NCI-H69 (cell line): Measurements from ENCODE around the gene AGRP.

Source experiments
- DNase-seq: peaks from one replicate; lab custom pipeline; 2025; lab: John Stamatoyannopoulos, UW

The AGRP gene, protein sequence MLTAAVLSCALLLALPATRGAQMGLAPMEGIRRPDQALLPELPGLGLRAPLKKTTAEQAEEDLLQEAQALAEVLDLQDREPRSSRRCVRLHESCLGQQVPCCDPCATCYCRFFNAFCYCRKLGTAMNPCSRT

DNA sequence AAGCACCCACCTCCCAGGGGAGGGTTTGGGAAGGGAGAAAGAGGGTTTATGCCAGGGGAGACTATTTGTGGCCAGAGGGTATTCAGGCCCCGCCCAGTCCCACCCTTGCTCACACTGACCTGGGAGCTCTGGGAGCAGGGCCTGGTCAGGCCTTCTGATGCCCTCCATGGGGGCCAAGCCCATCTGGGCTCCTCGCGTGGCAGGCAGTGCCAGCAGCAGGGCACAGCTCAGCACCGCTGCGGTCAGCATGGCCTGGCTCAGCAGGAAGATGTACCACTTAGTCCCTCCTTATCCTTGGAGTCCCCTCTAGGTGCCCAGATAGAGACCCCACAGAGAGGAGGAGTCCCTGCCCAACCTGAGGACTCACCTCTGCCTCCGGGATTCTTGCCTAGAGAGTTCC is at the start of gene AGRP:
TSS of gene AGRP (minus strand) at position 398 of the 400 bp plus-strand sequence. CDS start at position 249, 149 bp downstream.
- DNase-seq = no peak

DNA sequence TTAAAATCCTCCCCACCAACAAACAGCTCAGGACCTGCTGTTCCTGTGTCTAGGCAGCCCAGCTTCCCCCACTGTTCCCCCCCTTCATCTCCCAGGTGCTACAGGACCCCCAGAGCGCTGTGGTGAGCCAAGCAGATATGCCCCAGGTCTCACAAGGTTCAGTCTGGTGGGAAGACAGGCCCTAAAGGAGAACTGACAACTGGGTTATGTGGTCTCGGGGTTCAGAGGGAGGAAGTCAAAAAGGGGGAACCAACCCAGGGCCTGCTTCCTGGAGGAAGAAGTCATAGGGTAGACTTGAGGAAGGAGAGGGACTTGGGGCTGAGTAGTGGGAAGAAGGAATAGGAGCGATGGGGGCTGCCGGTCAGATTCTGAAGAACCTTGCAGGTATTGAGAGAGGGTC is 47.9 kb upstream of the AGRP start:
- no peak for DNase-seq

DNA sequence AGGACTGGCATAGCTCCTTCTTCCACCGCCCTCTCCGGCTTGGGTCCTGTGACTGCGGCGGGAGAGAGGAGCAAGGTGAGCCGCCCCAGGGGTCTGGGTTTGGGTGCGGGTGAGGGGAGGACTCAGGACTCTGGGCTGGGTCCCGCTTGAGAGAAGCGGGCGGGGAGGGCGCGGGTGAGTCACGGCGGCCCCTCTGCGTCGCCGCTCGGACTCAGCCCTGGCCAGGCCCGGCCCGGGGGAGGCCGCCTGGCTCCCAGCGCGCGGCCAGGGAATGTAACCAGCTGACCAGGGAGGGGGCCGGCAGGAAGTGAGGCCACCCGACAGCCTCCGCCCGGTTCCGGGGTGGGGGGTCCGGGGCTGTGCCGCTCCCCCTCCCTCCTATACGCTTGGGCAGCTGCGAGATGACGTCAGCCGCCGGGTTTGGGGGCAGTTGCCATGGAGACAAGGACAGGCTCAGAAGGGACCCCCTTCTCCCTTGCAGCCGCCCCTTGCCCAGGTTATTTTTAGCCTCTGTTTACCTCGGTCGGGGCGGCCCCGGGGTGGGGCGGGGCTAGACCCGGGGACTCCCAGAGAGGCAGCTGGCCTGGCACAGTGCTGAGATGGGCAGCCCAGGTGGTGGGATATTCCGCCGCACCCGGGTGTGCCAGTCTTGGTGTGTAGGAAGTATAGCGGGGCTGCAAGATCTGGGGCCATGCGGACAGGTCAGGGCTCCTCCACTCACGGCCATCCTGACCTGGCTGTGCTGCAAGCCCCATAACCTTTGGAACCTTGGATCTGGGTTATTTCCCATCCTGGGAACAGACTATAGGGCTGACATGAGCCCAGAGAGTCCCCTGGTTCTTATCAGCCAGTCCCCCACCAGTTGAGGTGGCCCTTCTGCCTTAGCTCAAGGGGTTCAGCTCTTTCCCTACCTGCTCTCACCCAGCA is 46.9 kb upstream of the AGRP start:
- peak; percentile 61 for DNase-seq

DNA sequence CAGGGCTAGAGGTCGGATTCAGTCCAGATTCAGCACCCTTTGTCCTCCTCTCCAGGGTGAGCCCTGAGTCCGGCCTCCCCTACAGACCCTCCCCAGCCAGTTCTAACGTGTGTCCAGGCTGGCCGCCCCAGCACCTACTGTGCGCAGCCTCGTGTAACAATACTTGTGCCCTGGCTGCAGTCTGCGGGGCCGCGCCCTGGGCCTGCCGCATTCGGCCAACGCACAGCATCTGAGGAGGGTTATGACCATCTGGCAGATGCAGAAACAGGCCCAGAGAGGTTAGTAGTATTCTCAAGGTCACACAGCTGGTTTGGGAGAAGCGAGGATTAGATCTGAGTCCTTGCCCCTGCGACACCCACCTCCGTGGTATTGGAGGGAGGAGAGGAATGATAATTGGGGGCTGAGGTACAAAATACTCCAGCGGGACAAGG is 46.2 kb upstream of the AGRP start:
- peak; percentile 43 for DNase-seq

DNA sequence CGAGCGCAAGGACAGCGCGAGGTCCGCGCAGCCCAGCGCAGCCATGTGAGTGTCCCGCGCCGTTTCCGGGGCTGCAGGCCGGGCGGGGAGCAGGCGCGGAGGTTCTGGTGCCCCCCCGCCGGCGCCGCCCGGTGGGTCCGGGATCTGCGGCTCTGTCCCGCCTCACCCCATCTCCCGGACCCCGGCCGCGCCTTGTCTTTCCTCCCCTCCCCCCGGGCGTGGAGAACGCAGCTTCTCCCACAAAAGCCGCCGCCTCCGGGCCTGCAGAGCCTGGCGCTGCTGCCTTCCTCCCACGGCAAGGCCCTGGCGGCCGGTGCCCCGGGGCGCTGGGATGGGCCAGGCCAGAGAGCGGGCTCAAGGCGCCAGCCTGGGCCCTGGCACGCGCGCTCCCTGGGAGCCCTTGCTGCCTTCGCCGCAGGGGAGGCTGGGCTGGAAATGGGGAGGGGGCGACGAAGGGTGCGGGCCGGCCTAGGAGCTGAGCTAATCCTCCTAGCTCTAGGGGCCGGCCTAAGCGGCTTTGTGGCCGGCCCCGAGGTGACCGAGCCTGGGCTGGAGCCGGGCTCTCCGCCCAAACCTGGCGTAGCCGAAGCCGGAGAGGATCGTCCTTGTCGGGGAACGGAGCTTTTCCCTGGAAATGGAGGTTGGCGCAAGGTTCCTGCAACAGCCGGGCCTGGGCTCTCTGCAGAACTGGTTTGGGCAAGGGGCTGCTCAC is 45.7 kb upstream of the AGRP start:
- DNase-seq = peak; percentile 67

DNA sequence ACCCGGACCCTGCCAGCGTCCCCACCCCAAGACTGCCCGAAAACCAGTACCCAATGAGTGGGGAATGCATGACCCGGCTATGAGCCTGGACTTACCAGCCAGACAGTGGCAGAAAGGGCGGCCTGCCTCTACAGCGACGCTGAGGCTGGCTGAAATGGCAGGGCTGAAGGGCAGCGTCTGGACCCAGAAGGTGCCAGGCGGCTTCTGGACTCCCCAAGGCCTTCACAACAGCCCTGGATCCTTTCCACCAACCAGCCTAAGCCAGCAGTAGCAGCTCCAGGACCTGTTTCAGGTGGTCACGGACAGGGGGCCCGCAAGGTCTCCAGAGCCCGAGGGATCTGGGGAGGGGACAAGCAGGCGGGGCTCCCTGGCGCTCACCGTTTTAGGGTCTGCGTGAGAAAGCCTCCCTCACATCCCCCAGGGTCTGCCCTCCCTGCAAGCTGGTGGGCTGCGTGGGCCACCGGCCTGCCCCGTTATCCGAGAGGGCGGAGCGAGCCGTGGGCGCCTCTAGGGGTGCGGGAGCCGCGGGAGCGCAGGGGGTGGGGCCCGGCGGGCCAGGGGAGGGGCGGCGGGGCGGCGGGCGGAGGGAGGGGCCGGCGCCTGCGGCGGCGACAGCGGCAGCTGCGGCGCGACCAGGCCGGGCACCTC is 45.0 kb upstream of the AGRP start, which contains the start of gene RIPOR1:
TSS of gene RIPOR1 (plus strand) at position 608 of the 648 bp plus-strand sequence. CDS start 9,618 bp downstream, outside the sequence.
- peak; percentile 24 for DNase-seq

DNA sequence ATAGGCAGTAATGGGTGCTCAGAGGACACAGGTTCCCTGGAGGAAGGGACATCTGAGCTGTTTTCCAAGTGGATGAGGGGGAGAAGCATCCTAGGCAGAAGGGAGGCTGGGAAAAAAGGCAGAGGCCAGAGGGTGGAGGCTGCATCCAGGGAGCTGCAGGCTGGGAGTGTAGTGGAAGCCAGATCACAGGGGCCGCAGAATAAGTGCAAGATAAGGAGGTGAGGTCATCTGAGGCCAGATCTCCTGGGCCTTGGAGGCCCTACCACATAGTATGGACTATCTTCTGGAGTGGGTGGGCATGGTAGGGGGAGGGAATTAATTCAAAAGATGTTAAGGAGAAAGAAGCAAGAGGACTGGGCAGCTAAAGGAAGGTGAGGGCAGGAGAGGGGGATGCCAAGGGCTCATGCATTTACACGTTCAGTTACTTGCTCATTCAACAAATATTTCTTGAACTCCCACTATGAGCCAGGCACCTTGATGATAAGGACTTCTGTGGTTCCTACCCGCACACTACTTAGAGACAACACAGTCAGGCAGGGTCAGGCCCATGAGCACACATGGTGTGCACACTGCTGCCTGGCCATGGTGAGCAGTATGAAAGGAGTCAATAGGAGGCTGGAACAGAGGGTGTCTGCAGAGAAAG is 42.9 kb upstream of the AGRP start:
- DNase-seq = no peak

DNA sequence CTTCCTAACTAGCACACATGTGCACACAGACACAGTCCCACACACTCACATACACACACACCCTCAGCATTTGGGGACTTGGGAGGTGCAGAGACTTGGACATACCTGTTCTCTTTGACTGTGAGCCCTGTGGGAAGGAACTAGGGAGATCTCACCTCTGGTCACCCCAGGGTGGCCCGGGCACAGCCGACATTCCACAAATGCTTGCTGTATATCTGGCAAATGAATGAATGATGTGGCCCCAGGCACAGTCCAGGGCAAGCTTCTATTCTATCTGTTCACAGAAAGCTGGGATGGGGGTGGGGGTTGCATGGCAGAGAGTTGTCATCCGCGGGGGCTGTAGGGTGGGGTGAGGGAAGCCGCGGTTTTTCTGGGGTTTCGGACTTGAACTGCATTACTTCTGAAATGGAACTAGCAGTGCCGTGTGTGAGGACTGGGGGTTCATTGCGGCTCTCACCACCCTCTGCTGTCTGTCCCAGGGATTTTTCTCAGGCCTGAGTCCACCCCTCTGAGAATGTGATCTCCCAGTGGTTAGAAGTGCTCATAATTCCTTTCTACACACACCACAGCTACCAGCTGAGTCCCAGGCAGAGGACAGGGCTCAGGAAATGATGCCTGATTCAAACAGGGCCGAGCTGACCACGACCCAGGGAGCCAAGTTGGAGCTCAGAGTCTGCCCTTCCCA is 42.0 kb upstream of the AGRP start:
- no peak for DNase-seq

DNA sequence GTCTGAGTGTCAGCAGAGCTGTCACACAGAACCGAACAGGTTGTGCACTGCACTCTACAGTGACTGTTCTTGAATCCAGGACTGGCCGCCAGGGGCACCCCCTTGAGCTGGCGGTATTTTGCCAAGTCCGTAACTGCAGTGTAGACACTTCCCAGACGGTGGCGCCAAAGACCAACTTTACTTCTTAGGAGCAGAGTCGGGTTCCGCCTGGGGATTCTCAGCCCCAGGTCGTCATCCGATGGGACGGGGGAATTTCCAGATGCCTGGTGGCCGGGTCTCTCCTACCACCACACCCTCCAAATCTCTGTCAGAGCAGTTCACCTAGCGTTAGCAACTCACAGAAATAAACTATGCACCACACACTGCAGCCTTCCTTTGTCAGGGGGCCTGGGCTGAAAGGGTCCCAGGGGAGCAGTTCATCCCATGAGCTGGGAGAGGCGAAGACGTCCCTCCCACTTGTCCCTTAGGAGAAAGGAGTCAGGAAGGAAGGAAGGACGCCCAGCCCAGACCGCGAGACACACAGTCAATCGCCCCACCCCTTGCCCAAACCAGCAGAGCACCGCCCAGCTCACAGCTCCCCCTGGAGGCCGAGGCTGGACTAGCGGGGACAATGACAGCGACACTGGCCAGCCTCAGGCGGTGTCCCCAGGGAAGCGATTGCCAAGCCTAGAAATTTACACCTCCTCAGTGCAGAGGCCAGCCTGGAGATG is 37.9 kb upstream of the AGRP start:
- peak; percentile 90 for DNase-seq

DNA sequence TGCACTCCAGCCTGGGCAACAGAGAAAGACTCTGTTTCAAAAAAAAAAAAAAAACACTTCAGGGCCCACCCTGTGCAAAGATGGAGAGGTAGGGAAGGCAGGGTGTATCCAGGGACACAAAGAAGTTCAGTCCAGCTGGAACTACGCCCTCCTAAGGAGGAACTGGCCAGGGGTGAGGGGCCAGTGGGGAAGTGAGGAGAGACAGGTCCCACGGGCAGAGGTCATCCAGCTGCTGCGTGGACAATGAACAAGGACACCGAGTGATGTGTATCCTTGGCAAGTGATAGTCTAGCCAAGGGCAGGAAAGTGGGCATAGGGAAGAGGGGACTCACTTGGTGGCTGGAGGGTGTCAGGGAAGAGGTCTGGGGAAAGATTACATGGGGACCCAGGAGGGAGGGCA is 35.9 kb upstream of the AGRP start:
- no peak for DNase-seq

DNA sequence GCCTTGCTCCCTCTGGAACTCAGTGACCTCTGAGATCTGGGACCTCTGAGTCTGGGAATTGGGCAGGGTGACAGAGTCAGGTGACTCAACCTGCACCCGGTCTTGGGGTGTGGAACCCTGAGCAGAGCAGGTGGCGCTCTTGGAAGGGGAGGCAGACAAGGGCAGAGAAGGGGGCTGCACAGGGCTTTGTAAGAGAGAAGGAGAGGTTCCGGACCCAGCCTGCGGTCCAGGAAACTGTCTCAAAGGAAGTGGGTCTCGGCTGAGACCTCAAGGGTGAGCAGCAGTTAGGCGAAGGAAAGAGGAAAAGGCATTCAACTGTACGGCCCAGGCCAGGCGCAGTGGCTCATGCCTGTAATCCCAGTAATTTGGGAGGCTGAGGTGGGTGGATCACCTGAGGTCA is 35.3 kb upstream of the AGRP start:
- DNase-seq = no peak

DNA sequence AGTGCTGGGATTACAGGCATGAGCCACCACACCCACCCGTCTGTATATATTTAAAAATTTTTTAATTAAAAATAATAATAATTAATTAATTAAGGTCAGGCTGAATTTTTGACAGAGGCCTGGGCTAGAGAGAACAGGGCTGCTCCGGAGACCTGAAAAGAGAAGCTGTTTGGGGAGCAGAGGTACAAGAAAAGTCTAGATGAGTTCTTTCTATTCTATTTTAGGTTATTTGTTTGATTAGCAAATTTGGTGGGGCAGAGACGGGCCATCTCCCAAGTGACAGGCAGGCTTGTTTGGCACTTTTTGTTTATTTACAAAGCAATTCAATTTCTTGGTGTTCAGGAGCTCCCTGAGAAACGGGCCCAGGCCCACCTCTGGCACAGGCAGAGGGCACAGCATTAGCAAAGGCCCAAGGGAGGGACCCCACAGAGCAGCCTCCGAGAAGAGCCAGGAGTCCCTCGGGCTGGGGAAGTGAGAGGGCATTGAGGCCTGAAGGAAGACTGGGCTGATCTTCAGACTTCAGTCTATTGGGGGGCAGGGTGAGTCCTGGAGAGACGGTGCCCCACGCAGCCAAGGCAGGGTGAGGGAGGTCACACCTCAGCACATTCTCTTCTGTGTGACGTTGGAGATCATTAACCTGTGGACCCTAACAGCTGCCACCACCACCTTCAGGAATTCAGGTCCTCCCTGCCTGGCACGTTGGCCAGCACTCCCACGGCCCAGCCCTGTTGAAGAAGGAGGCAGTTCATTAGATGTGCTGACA is 34.5 kb upstream of the AGRP start:
- no peak for DNase-seq

DNA sequence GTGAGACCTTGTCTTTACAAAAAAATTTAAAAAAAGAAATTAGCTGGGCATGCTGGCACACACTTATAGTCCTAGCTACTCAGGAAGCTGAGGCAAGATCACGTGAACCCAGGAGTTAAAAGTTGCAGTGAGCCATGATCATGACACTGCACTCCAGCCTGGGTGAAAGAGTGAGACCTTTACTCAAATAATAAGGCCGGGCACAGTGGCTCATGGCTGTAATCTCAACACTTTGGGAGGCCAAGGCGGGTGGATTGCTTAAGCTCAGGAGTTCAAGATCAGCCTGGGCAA is 33.8 kb upstream of the AGRP start:
- no peak for DNase-seq

DNA sequence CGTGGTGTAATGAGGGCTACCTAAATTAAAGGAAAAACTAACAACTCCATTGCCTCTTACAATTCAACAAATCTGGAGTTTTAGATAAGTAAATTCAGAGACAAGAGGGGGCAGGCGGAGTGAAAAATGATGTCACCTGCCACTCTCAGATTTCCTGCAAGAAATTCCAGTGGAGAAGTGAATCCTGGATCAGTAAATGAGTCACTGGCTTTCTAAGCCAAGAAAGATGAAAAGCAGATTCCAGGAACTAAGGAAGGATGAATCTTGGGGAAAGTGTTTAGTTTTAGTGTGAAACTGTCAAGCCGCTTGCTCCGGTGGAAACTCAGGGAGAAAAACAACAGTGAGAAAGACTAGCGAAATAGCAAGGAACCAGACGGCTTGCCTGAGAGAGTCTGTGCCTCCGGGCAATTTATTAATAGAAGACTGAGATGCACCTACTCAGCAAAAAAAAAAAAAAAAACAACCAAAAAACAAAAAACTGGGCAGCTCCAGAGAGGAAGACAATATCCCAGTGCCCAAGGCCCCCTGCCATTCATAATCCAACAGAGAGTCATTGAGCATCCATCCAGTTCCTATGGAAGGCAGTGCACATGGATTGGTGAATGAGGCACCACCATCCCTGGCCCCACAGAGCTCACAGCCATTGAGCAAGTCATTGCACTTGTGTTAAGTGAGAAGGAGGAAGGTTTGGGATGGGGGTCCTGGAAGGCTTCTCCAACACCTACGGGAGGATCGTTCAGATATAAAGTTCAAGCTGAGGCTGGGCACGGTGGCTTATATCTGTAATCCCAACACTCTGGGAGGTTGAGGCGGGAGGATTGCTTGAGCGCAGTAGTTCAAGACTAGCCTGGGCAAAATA is 33.2 kb upstream of the AGRP start:
- DNase-seq = no peak

DNA sequence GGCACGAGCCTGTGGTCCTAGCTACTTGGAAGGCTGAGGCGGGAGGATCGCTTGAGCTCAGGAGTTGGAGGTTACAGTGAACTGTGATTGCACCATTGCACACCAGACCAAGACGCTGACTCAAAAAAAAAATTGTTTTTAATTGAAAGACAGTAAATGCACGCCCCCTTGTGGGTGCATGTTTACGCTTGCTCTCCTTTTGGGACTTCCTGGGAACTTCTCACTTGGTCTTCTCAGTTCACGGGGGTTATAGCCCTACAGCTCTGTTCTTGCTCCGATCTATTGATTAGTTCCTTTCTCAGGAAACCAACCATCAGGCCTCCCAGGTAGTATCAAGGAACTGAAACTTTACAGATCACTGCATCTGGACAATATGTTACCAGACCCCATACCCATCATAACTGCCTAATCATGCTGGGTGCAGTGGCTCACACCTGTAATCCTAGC is 31.1 kb upstream of the AGRP start:
- peak; percentile 77 for DNase-seq

DNA sequence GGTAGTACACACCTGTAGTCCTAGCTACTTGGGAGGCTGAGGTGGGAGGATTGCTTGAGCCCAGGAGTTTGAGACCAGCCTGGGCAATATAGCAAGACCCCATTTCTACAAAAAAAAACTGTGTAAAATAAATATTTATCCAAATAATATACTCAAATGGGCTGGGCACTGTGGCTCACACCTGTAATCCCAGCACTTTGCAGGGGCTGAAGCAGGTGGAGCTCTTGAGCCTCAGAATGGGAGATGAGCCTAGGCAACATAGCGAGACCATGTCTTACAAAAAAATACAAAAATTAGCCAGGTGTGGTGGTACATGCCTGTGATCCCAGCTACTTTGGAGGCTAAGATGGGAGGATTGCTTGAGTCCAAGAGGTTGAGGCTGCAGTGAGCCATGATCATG is 30.5 kb upstream of the AGRP start:
- DNase-seq = peak; percentile 7

DNA sequence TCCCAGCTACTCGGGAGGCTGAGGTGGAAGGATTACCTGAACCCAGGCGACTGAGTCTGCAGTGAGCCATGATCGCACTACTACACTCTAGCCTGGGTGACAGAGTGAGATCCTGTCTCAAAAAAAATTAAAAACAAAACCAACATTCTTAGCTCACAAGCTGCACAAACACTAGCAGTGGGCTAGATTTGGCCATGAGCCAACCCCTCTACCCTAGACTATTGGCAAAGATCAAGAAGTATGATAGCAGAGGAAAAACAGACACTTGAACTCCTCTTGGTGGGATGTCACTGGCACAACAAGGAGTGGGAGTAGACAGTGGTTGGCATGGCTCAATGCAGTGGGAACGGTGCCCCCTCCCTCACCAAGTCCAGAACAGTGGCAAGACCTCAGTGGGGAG is 25.7 kb upstream of the AGRP start:
- DNase-seq = no peak

DNA sequence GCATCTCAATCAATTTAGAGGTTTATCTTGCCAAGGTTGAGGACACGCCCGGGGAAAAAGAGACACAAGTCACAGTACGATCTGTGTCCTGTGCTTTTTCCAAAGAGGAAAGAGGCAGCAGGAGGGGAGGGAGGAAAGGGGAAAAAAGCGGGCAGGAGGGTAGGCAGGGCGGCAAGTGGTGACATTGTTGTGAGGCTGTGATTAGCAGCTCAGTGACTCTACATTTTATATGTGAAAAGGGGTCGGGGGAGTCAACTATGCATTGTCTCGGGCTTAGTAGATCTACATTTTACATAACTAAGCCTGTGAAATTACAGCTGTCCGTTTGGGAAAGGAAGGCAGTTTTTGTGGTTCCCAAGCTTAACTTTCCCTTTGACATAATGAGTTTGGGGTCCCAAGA is 23.1 kb upstream of the AGRP start:
- no peak for DNase-seq
